A549 (cell line): ENCODE results near the gene ST3GAL6. TPM values are rescaled to one million over a fixed set of nuclear protein-coding genes. Genes with fewer than 3 reads are reported as not detected.

Experiments
- ATAC-seq, 2 experiments: fragments of 200-7000 bp in 1 of 2; fragments of >200 bp in 1 of 2; cut with Nextera tagmentation in 1 of 2; cut with Tn5 transposase in 1 of 2; 3 replicates each; pipeline versions ENCODE4 v1.8.0 to v1.9.1; 2018 to 2020; ENCODE audit warnings: mild to moderate bottlenecking in 1 of 2, moderate library complexity in 1 of 2
- CTCF ChIA-PET: fragments of 300-600 bp; sonication (Branson Sonifier 250); formaldehyde crosslinking; extraction: SDS; loops from one replicate; lab custom pipeline; 2021; ENCODE audit warnings: antibody characterized with exemption, inconsistent platforms; lab: Yijun Ruan, JAX
- POLR2A ChIA-PET: fragments of 350-600 bp; formaldehyde crosslinking; extraction: SDS; loops from one replicate; lab custom pipeline; 2021; ENCODE audit warnings: antibody characterized with exemption, inconsistent platforms; lab: Yijun Ruan, JAX
- DNase-seq, 2 experiments: peaks; one replicate each; pipeline versions ENCODE4 v3.0.0 to v3.0.0-alpha.2; 2011 to 2016; ENCODE audit warnings: low read depth in 1 of 2, low spot score in 1 of 2
- FAIRE-seq: peaks from 2 replicates; lab custom pipeline; 2011; peaks lifted over from hg19 to GRCh38; lab: Jason Lieb, UNC
- H3K27ac ChIP-seq, 2 experiments: fragments of >200 bp; sonication (Bioruptor Twin); formaldehyde crosslinking; 3 replicates each; pipeline ENCODE4 v1.5.1; 2016 to 2017
- H3K4me1 ChIP-seq: fragments of >200 bp; sonication (Bioruptor Twin); formaldehyde crosslinking; 3 replicates; pipeline ENCODE4 v1.6.1; 2016
- H3K4me2 ChIP-seq: fragments of >200 bp; sonication (Bioruptor Twin); formaldehyde crosslinking; 3 replicates; pipeline ENCODE4 v1.6.1; 2016
- H3K4me3 ChIP-seq: fragments of >200 bp; sonication (Bioruptor Twin); formaldehyde crosslinking; 3 replicates; pipeline ENCODE4 v1.5.1; 2016
- H3K9me3 ChIP-seq: fragments of >200 bp; sonication (Bioruptor Twin); formaldehyde crosslinking; 3 replicates; pipeline ENCODE4 v1.6.1; 2016
- BCL3 ChIP-seq: fragments of >200 bp; sonication (Bioruptor Twin); formaldehyde crosslinking; IDR thresholded peaks from 3 replicates; pipeline ENCODE4 v1.6.1; 2016
- CBX2 ChIP-seq: fragments of 200-600 bp; sonication (generic); IDR thresholded peaks from 2 replicates; pipeline ENCODE4 v1.6.1; 2016; ENCODE audit warnings: low read depth, mild to moderate bottlenecking, borderline replicate concordance
- CTCF ChIP-seq: fragments of >200 bp; sonication (Bioruptor Twin); formaldehyde crosslinking; IDR thresholded peaks from 3 replicates; pipeline ENCODE4 v1.5.1; 2016
- E2F6 ChIP-seq: IDR thresholded peaks from 2 replicates; pipeline ENCODE4 v1.6.1; 2012; ENCODE audit warnings: low read depth, borderline replicate concordance
- ESRRA ChIP-seq: fragments of 150-350 bp; IDR thresholded peaks from 2 replicates; pipeline ENCODE4 v1.6.1; 2014; ENCODE audit warnings: mild to moderate bottlenecking, low read length, borderline replicate concordance
- FOXS1 ChIP-seq: fragments of 250-450 bp; sonication (Bioruptor Pico); IDR thresholded peaks from 2 replicates; pipeline ENCODE4 v1.5.0; 2020; ENCODE audit warnings: mild to moderate bottlenecking, moderate library complexity
- HES2 ChIP-seq: fragments of >200 bp; sonication (Bioruptor Twin); formaldehyde crosslinking; IDR thresholded peaks from 2 replicates; pipeline ENCODE4 v1.6.1; 2016
- HMGXB4 ChIP-seq: fragments of 250-450 bp; sonication (Bioruptor Pico); IDR thresholded peaks from 2 replicates; pipeline ENCODE4 v1.5.0; 2021; ENCODE audit warnings: mild to moderate bottlenecking, moderate library complexity, borderline replicate concordance
- KDM1A ChIP-seq: fragments of 200-600 bp; sonication (generic); IDR thresholded peaks from 2 replicates; pipeline ENCODE4 v1.6.1; 2016; ENCODE audit warnings: low read depth, mild to moderate bottlenecking
- MAFK ChIP-seq: fragments of 450-650 bp; IDR thresholded peaks from 2 replicates; pipeline ENCODE4 v1.6.1; 2014; ENCODE audit not compliant: partially characterized antibody
- MYC ChIP-seq: IDR thresholded peaks from 2 replicates; pipeline ENCODE4 v1.6.1; 2012; ENCODE audit warnings: mild to moderate bottlenecking, inconsistent platforms, low read length, improper control_type of control experiment, borderline replicate concordance
- NFE2L2 ChIP-seq: fragments of 150-350 bp; conservative IDR thresholded peaks from 2 replicates; pipeline ENCODE4 v1.6.1; 2014; ENCODE audit warnings: low read length
- RAD21 ChIP-seq, 2 experiments: fragments of >200 bp in 1 of 2; sonication (Bioruptor Twin) in 1 of 2; formaldehyde crosslinking in 1 of 2; IDR thresholded peaks in 1 of 2; conservative IDR thresholded peaks in 1 of 2; 2 replicates in 1 of 2; 3 replicates in 1 of 2; pipeline ENCODE4 v1.6.1; 2012 to 2018; ENCODE audit warnings: inconsistent platforms in 1 of 2
- REST ChIP-seq: fragments of 200-600 bp; sonication (generic); IDR thresholded peaks from 2 replicates; pipeline ENCODE4 v1.6.1; 2016; ENCODE audit warnings: antibody characterized with exemption, mild to moderate bottlenecking, moderate library complexity
- SREBF2 ChIP-seq: fragments of 450-650 bp; IDR thresholded peaks from 2 replicates; pipeline ENCODE4 v1.6.1; 2014; ENCODE audit warnings: mild to moderate bottlenecking, moderate library complexity
- TFCP2L1 ChIP-seq: fragments of 250-450 bp; sonication (Bioruptor Pico); IDR thresholded peaks from 2 replicates; pipeline ENCODE4 v1.5.0; 2021; ENCODE audit warnings: mild to moderate bottlenecking
- ZC3H11A ChIP-seq: fragments of 450-650 bp; IDR thresholded peaks from 2 replicates; pipeline ENCODE4 v1.6.1; 2014; ENCODE audit warnings: antibody characterized with exemption, mild to moderate bottlenecking
- ZFP36 ChIP-seq: fragments of 450-650 bp; IDR thresholded peaks from 2 replicates; pipeline ENCODE4 v1.6.1; 2014; ENCODE audit warnings: borderline replicate concordance; ENCODE audit not compliant: partially characterized antibody
- WGBS: methylation state at CpG from one replicate; pipeline ENCODE4 v1.1.6; 2017; ENCODE audit errors: missing lambda C conversion rate; 5-methylcytosine and 5-hydroxymethylcytosine counted together
- polyA plus RNA-seq, 4 experiments: library from polyadenylated mRNA; depleted of rRNA in 3 of 4; stranded (reverse); fragments of >200 nt; fragmentation: RNase III in 1 of 4; extraction: RNeasy Plus Mini Kit Qiagen cat#74134 plus additional on column Dnase treatment in 1 of 4; gene quantifications; 2 replicates in 3 of 4; 3 replicates in 1 of 4; pipeline ENCODE4 v1.2.3, GENCODE V29; 2011 to 2017

The ST3GAL6 gene
- polyA plus RNA-seq, 2 of the 4 experiments (the other 2 are of a cell fraction), result 1.1 to 1.4 TPM

- Histone ChIP-seq H3K27ac (no peak overlapping the region), H3K9me3 (no peaks in the 10 kb centered on the region), H3K4me1 (peaks cover 6% of the 10 kb centered on the region; the same call in 2 of the 3 replicates), H3K4me3 (no peak overlapping the region), H3K4me2 (no peak overlapping the region)
- TF ChIP-seq MAFK, result peak; percentile 7
- TF ChIP-seq ZC3H11A, result no peak
- CTCF ChIA-PET, result no interaction called here
- no peak for ATAC-seq
- FAIRE-seq, result no peak
- no peak for DNase-seq
- WGBS, result 53% methylated on average over 2 of the region's 2 CpGs
- POLR2A ChIA-PET, result no interaction called here
Measured at GRCh38 chr3:98728672-98729071, 34.5 kb upstream of the ST3GAL6 start.

GRCh38 chr3:98730338-98730737 lies 32.8 kb upstream of the ST3GAL6 start:
- Histone ChIP-seq H3K4me3 (no peak overlapping the region), H3K27ac (no peak overlapping the region), H3K4me2 (no peak overlapping the region), H3K9me3 (no peaks in the 10 kb centered on the region), H3K4me1 (peaks cover 9% of the 10 kb centered on the region; the same call in 2 of the 3 replicates)
- ChIA-PET POLR2A (no interaction called here), CTCF (interaction anchor here (2.4 kb wide), 1 partner anchor 9 kb away, joined by 6 read pairs; no protein-coding TSS in a partner anchor)
- DNase-seq, result no peak
- no peak for ATAC-seq
- no peak for TF ChIP-seq HMGXB4
- no peak for TF ChIP-seq TFCP2L1 (CRISPR knock-in tag)
- no peak for TF ChIP-seq BCL3
- TF ChIP-seq KDM1A, result no peak
- TF ChIP-seq CTCF, result no peak
- no peak for TF ChIP-seq E2F6
- TF ChIP-seq ESRRA, result no peak
- no peak for TF ChIP-seq CBX2
- TF ChIP-seq ZFP36, result no peak
- no peak for TF ChIP-seq HES2
- no peak for TF ChIP-seq MYC
- TF ChIP-seq NFE2L2, result no peak
- TF ChIP-seq FOXS1 (CRISPR knock-in tag), result no peak
- no peak for TF ChIP-seq REST
- TF ChIP-seq RAD21 (conservative IDR thresholded peaks at IDR 0.05 in 1 of 2, IDR thresholded peaks at IDR 0.05 in 1 of 2), result no peak
- no peak for TF ChIP-seq SREBF2
- 63% methylated on average over 1 of the region's 1 CpG for WGBS
- no peak for FAIRE-seq
